K562 (cell line): ENCODE results near the gene FAM89B. TPM values are rescaled to one million over a fixed set of nuclear protein-coding genes. Genes with fewer than 3 reads are reported as not detected.

Source experiments
- BCOR ChIP-seq: fragments of 450-650 bp; IDR thresholded peaks from 2 replicates; pipeline ENCODE4 v1.6.1; 2016
- ETS1 ChIP-seq: conservative IDR thresholded peaks from 2 replicates; pipeline ENCODE4 v1.6.1; 2011; ENCODE audit warnings: low read depth, mild to moderate bottlenecking, low read length; ENCODE audit not compliant: control insufficient read depth
- KAT7 ChIP-seq: sonication (generic); formaldehyde crosslinking; IDR thresholded peaks from 2 replicates; pipeline ENCODE4 v1.8.0; 2022; ENCODE audit warnings: missing genetic modification reagents, mild to moderate bottlenecking, borderline replicate concordance
- KLF13 ChIP-seq: fragments of 450-650 bp; IDR thresholded peaks from 2 replicates; pipeline ENCODE4 v1.6.1; 2016; ENCODE audit warnings: missing genetic modification characterization, low read depth, mild to moderate bottlenecking, missing compliant biosample characterization, moderate library complexity, borderline replicate concordance
- PBX2 ChIP-seq, 2 experiments: IDR thresholded peaks in 1 of 2; conservative IDR thresholded peaks in 1 of 2; 2 replicates each; pipeline ENCODE4 v1.6.1; 2016; ENCODE audit warnings: low read depth in 2 of 2, mild to moderate bottlenecking in 1 of 2, missing compliant biosample characterization in 1 of 2, missing genetic modification characterization in 1 of 2, moderate library complexity in 1 of 2
- POLR3A ChIP-seq: IDR thresholded peaks from 2 replicates; pipeline ENCODE4 v1.6.1; 2011; ENCODE audit warnings: borderline replicate concordance, mild to moderate bottlenecking, moderate library complexity; ENCODE audit not compliant: insufficient read length, insufficient read depth; ENCODE audit errors: extremely low read depth
- RAD21 ChIP-seq, 2 experiments: fragments of 250-450 bp in 1 of 2; fragments of 450-650 bp in 1 of 2; sonication (Bioruptor Pico) in 1 of 2; formaldehyde crosslinking in 1 of 2; IDR thresholded peaks in 1 of 2; conservative IDR thresholded peaks in 1 of 2; 2 replicates each; pipeline versions ENCODE4 v1.4.0 to v1.8.0; 2020 to 2022; ENCODE audit warnings: mild to moderate bottlenecking in 2 of 2, moderate library complexity in 1 of 2
- SOX6 ChIP-seq: fragments of 450-650 bp; IDR thresholded peaks from 2 replicates; pipeline ENCODE4 v1.6.1; 2014; ENCODE audit warnings: mild to moderate bottlenecking
- ZBTB40 ChIP-seq, 2 experiments: fragments of 450-650 bp in 1 of 2; sonication (generic) in 1 of 2; formaldehyde crosslinking in 1 of 2; IDR thresholded peaks; 2 replicates each; pipeline versions ENCODE4 v1.7.1 to v1.9.0; 2016 to 2022; ENCODE audit warnings: inconsistent platforms in 1 of 2, mild to moderate bottlenecking in 1 of 2, missing genetic modification reagents in 1 of 2
- ZBTB8A ChIP-seq: fragments of 450-650 bp; IDR thresholded peaks from 2 replicates; pipeline ENCODE4 v1.6.1; 2018; ENCODE audit warnings: mild to moderate bottlenecking, moderate library complexity; ENCODE audit not compliant: partially characterized antibody
- ZNF121 ChIP-seq: sonication (generic); formaldehyde crosslinking; conservative IDR thresholded peaks from 2 replicates; pipeline ENCODE4 v1.8.0; 2022; ENCODE audit warnings: missing genetic modification reagents
- ZNF239 ChIP-seq: fragments of 250-450 bp; sonication (Bioruptor Pico); IDR thresholded peaks from 2 replicates; pipeline ENCODE4 v1.4.0; 2020; ENCODE audit warnings: mild to moderate bottlenecking
- ZNF253 ChIP-seq: fragments of 250-450 bp; sonication (Bioruptor Pico); conservative IDR thresholded peaks from 2 replicates; pipeline ENCODE4 v1.6.1; 2021; ENCODE audit warnings: mild to moderate bottlenecking
- polyA plus RNA-seq, 8 experiments: library from polyadenylated mRNA; depleted of rRNA in 4 of 8; stranded (reverse) in 5 of 8; unstranded in 3 of 8; fragments of >200 nt; fragmentation: Nextera tagmentation in 2 of 8; fragmentation: Illumina TruSeq in 1 of 8; extraction: Ambion mirVana in 2 of 8; extraction: Trizol in 1 of 8; gene quantifications; 2 replicates each; pipeline versions ENCODE4 v1.2.1 to v1.2.3, GENCODE V29; 2011 to 2014; ENCODE audit warnings: inconsistent platforms in 1 of 8, missing spikeins in 1 of 8
- total RNA-seq, 7 experiments: library from RNA; depleted of rRNA in 6 of 7; stranded (reverse); fragments of >200 nt in 6 of 7; fragmentation: Illumina TruSeq in 2 of 7; extraction: Trizol in 2 of 7; gene quantifications; 2 replicates each; pipeline versions ENCODE4 v1.2.1 to v1.2.3, GENCODE V29; 2011 to 2021; ENCODE audit warnings: low replicate concordance in 1 of 7

The FAM89B gene
- total and polyA plus RNA-seq, 9 of the 15 experiments (the other 6 are each of a cell fraction or from before 2014, with no cell fraction given): 0.32 to 27.6 (median 11.9) TPM

DNA sequence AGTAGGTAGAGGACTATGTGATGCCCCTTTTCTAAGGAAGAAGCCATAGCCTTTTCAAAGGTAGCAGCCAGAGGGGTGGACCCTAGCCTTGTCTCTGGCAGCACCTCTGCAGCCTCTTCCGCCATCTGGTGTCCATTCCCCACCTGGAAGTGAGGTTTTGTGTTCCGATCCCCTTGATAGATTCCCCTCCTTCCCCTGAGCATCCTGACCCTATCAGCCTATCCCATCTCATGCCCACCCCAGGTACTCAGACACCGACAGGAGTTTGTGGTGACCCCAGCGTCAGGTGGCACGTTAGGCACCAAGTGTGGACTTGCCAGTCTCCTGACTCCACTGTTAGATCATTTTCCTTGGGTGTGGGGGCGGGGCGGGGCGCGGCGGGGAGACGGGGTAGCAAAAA, 398 bp upstream of the FAM89B start (continued):
- TF ChIP-seq POLR3A (no peak), ZBTB40 (IDR thresholded peaks at IDR 0.05) (0 out of 2 replicates have a peak, but pooled peaks have one; percentile 19), ZBTB40 (CRISPR knock-in tag; IDR thresholded peaks at IDR 0.05) (no peak), BCOR (peak; percentile 25; the same call in 1 of the 2 replicates), ZNF239 (no peak), PBX2 (CRISPR knock-in tag; IDR thresholded peaks at IDR 0.05; ENCODE audit: low read depth) (no peak), PBX2 (tag; conservative IDR thresholded peaks at IDR 0.05; ENCODE audit: low read depth) (no peak), KAT7 (no peak), RAD21 (CRISPR knock-in tag; conservative IDR thresholded peaks at IDR 0.05 in 1 of 2, IDR thresholded peaks at IDR 0.05 in 1 of 2) (peak; percentile 70 to 86), ZBTB8A (no peak), KLF13 (tag) (0 out of 2 replicates have a peak, but pooled peaks have one; percentile 38), ETS1 (no peak), ZNF121 (CRISPR knock-in tag) (no peak), SOX6 (no peak), ZNF253 (CRISPR knock-in tag) (no peak)
